ENCODE measurements around the gene DOCK3.
"Not testable (repeated sequence)": the region's sequence is repeated elsewhere in the genome, so short reads cannot be mapped to it uniquely, and the experiment has no call there.

DOCK3 gene

DNA sequence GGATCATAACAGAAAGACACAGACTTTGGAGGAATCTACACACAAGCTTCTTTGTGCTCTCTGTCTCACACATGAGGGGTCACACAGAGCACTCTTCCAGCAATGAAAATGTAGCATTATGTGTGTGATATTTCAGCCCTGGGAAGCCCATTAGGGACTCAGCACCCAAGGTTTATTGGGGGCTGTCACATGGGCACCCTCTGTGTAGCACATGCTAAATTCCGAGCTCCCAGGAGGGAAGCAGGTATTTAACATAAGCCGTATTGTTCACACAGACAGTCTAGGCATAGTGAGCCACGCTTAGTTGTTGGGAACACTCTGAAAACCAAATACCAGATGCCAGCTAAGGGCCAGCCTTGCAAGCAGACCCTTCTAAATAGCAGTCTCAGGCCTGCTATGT, 448.8 kb downstream of the DOCK3 start:
- DNase-seq, result no peak

DNA sequence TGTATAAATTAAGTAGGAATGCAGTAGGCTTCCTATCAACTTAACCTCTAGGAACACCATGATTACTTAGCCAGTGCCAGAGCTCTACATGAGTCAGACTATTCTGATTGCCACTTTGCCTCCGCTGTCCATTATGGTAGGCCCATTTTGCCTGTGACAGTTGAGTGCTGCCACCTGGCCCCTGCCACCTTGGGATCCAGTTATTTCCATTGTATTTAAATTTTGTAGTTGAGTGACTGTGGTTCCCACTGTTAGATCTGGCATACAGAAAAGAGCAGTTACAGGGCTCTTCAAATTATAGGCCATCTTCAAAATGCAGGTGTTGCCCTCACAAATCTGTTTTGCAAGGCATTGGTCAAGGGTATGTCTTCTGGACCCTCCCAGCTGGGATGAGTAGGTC, 456.9 kb downstream of the DOCK3 start:
- DNase-seq, result not testable (repeated sequence)

DNA sequence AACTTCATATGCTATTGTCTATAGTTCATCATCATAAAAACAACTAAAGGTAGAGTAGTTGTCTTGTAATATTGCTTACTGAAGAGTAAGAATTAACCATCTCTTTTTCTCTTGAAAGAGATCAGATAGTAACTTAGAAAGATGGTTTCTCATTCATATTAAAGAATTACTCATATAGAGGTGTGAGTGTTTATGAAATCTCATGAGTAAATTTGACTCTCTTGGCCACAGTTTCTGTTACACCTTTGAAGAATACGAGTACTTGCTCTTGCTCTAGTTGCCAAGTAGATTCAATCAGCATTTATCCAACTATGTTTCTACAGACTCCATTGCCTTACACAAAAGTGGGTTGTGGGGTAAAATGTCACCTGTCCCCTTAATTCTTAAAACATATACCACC, 463.0 kb downstream of the DOCK3 start:
- DNase-seq, result no peak

DNA sequence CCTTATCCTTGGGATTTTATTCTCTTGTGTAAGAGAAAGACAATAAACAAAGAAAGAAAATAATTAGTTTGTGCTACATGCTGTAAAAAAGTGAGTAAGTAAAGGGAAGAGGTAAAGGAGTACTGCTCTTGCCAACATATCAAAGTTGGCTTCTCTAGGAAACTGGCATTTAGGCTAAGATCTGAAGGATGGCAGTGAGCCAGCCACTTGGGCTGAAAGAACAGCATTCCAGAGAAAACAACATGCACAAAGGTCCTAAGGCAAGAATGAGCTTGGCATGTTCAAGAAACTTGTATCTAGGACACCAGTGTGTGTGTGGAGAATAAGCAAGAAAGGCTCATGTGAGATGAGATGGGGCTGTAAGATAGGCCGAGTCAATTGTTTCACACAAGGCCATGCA, 464.9 kb downstream of the DOCK3 start:
- no peak for DNase-seq

DNA sequence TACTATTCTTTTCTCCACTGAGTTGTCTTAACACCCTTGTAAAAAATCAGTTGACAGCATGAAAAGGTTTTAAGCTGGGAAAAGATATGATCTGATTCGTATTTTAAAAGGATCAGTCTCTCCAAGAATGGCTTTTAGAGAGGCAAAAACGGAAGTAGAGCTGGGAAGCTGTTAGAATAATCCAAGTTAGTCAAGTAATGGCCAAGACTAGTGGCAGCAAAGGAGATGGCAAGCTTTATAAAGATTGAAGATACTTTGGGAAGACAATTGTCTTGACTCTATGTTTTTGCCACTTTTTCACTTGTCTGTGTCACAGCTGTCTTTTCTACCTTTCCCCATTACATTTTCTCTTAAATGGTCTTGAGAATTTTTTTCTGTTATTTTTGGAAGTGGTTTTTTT, 466.8 kb downstream of the DOCK3 start:
- DNase-seq, result no peak

DNA sequence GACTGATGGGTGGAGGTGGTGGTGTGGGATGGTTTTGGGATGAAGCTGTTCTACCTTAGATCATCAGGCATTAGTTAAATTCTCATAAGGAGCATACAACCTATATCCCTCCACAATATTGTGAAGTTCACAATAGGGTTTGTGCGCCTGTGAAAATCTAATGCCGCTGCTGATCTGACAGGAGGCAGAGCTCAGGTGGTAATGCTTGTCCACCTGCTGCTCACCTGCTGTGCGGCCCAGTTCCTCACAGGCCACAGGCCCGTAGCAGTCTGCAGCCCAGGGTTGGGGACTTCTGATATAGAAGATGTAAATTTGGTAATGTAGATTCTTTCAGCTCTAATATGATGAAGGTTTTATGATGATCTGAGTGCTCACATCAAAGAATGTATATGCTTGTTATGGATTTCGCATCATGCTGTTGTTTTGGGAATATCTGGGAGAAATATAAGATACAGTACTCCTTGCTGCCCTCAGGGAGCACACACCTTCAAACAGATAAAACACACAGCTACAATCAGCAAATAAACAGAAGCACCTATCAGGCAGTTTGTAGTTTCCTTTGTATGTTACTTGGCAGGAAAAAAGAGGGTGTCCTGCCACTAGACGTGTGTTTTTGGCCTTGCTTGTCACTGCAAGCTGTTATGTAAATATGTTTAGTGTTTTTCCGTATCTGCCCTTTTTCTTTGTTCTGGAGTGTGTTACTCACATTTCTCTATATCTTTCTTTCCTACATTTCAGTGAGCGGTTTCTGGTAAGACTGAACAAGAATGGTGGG, 471.3 kb downstream of the DOCK3 start:
- no peak for DNase-seq

DNA sequence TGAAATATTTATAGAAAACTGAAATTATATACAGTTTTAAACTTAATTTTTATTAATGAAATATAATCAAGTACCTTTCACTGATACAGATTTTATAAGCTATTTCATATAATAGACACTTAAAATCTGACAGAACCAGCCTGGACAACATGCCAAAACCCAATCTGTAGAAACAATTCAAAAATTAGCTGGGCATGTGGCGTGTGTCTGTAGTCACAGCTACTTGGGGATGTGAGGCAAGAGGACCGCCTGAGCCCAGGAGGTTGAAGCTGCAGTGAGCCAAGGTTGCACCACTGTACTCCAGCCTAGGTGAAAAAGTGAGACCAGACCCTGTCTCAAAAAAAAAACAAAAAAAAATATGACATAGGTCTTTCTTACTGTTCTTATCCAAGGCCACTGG, 472.1 kb downstream of the DOCK3 start:
- DNase-seq, result no peak

DNA sequence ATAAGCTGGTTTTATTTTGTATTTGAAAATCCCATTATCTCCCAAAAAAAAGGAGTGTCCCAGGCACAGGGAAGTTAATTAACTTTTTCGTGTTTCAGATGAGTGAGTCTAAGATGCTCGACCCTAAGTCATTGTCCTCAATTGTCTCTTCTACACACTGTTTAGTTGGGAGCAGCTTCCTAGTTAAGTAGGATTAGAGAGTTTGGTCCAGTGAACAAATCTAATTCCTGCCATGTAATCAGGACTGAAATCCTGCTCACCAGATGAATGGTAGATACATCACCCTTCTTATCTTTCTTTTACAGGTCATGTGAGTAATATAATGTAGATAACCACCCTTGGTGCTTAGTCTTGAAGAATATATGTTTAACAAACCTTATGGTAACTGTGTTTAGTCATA, 481.4 kb downstream of the DOCK3 start:
- no peak for DNase-seq

DNA sequence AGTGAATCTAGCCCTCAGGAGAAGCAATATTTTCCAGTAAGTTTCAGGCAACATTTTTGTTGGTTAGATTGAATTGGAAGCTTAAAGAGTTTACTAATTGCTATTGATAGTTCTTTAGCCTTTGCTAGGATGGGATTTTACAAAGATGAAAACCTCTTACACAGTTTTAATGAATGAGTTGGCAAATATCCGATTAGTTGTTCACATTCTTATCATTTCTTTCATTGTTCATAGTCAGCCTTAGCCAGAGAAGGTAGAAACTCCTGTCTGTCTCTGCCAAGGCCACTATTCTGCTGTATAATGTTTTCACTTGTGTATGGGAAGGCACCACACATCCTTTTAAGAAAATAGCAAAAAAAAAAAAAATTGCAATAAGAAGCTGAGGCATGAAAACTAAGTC, 488.3 kb downstream of the DOCK3 start:
- no peak for DNase-seq

DNA sequence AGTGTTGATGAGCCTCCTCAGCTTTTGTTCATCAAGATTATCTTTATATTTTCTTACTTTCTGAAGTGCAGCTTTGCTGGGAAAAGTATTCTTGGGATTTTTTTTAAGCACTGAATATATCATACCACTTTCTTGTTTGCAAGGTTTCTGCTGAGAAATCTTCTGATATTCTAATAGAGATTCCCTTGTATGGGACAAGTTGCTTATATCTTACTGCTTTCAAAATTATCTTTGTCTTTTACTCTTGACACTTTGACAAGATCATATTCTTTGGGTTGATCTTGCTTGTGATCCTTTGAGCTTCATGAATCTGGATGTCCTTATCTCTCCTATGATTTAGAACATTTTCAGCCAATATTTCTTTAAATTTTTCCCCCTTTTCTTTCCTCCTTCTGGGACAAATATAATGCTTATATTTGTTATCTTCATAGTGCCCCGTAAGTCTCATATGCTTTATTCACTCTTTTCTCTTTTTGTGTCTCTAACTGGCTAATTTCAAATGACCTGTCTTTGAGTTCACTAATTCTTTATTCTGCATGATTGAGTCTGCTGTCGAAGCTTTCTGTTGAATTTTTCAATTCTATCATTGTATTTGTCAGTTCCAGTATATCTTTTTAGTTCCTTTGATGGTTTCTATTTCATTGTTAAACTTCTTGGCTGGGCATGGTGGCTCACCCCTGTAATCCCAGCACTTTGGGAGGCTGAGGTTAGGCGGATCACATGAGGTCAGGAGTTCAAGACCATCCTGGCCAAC, 499.0 kb downstream of the DOCK3 start:
- no peak for DNase-seq

DNA sequence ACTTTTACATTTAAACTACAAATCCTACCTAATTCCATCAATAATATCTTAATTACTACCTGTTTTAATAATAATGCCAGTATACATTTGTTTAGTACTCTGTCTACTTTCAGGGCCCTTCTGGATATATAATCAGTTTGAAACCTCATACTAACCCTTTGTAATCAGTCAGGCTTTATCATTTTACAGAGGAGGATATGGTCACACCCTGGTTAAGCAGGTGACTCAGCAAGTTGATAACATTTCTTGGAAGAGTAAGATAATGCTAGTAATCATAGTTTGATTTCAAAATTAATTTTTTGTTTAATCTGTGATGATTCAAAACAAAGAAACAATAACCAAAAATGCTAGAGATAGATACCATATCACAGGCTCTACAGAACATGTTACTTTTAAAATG, 502.2 kb downstream of the DOCK3 start:
- peak; percentile 32 for DNase-seq

DNA sequence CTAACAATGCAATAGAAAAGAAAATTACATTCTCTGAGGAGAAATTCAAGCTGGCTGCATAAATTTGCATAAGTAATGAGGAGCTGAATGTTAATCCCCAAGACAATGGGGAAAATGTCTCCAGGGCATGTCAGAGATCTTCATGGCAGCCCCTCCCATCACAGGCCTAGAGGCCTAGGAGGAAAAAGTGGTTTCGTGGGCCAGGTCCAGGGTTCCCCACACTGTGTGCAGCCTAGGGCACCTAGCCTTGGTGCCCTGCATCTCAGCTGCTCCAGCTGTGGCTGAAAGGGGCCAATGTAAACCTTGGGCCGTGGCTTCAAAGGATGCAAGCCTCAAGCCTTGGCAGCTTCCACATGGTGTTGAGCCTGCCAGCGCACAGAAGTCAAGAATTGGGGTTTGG, 511.7 kb downstream of the DOCK3 start:
- not testable (repeated sequence) for DNase-seq

DNA sequence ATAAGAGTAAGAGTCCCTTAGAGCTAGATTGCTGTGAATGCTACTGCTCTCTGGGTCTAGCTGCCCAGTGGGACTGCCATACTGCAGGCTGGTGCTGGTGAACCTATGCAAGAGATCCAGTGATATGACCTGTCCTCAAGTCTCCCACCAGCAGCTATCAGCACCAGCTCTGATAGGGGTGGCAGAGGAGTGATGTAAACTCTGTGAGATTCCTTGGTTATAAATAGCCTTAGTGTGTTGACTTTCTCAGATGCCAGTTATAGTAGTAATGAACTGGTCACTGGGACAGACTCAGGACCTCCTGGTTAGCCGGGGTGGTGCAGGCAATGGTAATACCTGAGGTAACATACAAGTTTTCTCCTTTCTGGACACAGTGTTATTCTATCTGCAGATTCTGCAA, 515.5 kb downstream of the DOCK3 start:
- DNase-seq, result no peak

DNA sequence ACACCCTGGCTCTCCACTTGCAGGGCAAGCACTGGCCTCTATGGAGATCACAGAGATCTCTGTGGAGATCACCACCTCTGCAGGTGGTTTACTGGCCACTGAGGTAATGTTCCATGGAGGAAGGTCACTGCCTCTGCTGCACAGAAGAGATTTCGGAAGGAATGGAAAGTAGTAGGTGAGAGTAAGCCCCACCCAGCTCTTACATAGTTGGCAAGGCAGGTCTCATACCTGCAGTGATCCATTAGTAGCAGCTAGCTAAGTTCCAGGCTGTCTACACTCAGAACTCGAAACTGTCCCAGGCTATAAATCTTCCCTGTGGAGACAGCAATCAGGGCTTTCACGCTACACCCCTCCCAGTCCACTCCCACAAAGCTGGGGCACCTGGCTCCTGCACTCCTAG, 516.1 kb downstream of the DOCK3 start:
- DNase-seq, result no peak

DNA sequence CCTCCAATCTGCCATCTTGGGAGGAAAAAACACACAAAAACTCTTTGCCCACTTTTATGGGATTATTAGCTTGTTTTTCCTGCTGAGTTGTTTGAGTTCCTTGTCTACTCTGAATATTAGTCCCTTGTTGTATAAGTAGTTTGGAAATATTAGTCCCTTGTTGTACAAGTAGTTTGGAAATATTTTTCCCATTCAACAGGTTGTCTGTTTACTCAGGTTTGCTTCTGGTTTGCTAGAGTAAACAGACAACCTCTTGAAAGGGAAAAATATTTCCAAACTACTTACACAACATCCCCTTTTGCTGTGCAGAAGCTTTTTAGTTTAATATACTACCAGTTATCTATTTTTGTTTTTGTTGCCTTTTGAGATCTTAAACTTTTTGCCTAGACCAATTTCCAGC, 517.0 kb downstream of the DOCK3 start:
- no peak for DNase-seq

DNA sequence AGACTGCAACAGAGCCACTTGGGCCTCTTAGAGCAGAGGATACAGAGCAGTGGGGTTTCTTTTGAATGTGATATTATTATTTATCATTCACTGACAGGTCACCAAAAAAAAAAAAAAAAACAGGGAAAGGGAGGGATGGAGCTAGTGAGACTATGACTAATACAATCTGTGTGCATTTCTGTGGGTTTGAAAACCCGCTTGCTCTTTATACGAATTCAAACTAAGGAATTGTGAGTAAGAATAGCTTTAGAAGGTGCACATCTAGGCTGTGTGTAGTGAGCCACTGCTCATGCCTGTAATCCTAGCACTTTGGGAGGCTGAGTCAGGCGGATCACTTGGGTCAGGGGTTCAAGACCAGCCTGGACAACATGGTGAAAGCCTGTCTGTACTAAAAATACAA, 523.8 kb downstream of the DOCK3 start:
- DNase-seq, result no peak

DNA sequence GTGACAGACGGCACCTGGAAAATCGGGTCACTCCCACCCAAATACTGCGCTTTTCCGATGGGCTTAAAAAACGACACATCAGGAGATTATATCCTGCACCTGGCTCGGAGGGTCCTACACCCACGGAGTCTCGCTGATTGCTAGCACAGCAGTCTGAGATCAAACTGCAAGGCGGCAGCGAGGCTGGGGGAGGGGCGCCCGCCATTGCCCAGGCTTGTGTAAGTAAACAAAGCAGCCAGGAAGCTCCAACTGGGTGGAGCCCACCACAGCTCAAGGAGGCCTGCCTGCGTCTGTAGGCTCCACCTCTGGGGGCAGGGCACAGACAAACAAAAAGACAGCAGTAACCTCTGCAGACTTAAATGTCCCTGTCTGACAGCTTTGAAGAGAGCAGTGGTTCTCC, 524.6 kb downstream of the DOCK3 start:
- not testable (repeated sequence) for DNase-seq

DNA sequence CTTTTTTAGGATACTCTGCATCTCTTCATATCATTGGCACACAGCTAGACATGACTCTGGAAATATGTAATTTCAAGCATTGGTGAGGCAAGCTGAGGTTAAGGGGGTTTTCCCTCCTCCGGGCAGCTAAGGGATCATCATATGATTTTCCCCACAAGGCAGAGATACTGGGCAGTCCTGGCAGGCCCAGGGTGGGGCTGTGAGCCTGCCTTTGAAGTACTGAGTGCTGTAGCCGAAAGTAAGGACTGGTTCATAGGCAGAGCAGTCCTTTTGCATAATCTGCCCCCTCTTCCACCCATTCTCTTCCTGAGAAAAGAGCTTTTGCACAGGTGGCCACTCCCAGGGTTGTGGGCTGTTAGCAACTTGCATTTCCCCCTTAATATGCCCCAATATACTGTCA, 541.6 kb downstream of the DOCK3 start:
- no peak for DNase-seq

DNA sequence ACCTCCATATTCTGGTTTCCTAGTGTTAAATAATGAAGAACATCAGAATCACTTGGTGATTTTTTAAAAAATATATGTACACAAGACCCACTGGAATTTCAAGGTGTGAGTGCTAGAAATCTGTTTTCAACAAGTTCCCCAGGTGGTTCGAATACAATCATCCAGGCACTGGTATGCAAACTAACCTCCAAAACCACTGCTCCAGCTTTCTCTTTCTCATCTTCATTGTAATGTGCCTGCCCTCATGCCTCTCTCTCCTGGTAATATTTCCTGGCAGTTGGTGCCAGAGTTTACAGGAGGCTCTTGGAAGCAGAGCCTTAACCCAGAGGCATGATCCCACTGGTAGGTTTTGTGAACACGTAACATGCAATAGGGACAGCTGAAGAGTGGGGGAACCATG, 547.2 kb downstream of the DOCK3 start:
- DNase-seq, result no peak

DNA sequence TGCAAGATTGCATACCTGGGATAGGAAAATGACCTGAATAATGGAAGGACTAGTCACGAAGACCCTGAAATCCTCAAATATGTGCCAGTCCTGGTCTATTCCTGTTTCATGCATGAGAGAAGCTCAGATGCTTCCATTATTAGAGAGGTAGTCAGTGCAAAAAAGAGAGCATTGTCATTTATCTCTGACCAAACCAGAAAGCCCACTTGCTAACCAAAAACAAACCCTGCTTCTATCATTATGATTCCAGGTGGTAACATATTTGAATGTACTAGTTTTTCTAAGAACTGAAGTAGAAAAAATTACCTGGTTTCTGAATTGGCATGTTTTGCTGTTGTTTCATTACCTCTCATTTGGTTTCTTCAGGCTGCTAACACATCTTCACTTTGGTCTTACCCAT, 549.6 kb downstream of the DOCK3 start:
- DNase-seq, result no peak

DNA sequence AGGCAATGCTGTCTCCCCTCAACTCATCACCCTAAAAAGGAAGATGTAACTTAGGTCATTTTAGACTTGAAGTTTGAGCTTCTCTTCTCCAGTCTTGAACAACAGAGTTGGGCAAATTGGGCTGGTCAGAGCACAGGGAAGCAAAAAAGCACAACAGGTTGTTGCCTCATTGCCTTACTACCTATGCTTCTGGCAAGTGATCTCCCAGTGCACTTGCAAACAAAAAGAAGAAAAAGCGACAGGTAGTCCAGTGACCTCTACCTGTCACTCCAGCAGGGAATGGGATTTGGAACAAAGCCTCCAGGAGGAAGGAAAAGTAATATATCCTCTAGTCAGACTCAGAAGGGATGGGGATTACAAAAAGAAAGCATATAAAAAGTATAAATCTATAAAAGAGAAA, 550.1 kb downstream of the DOCK3 start:
- DNase-seq, result no peak

DNA sequence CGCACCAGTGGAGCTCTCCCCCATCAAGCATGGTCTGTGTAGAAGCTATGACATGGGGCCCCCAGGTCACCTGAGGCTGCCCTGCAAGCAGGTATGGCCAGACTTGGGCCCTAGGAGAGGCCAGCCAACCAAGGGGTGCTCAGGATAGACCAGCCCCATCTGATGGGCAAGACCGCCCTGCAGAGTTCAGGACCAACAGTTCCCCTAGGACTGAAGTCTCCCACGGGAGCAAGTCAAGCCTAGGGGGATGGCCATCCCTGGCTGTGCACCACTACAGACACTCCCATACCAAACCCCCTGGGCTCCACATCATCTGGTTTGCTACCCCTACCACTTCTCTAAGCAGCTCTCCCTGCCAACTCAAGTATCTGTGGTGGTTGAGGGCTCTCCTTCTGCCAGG, 568.2 kb downstream of the DOCK3 start:
- DNase-seq, result no peak

DNA sequence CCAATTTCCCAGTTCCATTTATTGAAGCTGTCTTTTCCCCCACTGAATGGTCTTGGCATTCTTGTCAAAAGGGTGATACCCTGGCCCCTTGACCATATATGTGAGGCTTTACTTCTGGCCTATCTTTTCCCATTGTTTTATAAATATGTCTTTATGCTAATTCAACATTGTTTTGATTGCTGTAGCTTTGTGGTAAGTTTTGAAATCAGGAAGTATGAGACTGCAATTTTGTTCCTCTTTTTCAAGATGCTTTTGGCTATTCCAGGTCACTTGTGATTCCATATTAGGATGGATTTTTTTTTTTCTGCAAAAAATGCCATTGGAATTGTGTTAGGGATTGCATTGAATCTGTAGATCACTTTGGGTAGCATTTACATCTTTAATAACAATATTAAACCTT, 569.2 kb downstream of the DOCK3 start:
- peak; percentile 3 for DNase-seq

DNA sequence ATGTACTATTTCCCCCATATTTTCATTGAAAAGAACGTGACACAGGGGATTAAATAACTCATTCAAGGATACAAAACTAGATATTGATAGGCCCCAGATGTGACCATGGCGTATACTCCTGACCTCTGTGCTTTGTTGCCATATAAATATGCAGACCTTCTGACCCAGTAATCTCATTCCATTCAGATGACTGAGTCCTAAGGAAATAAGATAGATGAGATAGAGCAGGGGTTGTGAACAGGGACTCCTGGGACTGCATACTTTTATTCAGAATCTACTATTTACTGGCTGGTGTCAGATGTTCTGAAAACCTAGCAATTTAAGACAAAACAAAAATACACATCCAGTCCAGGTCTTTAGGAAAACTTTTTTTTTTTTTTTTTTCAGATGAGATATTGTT, 571.1 kb downstream of the DOCK3 start:
- no peak for DNase-seq

DNA sequence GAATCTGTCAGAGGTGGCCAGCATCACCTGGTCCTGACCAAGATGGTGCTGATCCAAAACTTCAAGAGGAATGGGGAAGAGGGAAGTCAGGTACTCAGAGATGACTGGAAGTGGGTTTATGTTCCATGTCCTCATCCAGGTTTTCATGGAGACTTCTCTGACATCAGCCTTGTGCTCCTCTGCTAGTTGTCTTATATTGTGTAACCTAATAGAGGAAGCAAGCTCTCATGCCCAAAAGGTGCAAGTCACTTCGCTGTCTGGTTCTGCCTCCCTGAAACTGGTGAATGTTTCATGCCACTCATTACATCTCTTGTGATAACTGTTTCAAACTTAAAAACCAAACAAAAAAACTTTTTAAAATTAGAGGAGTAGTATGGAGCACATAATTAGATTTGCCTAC, 583.1 kb downstream of the DOCK3 start:
- DNase-seq, result no peak

All from hematopoietic multipotent progenitor cell treated with erythropoietin and hydrocortisone succinate and interleukin-3 and kit ligand, for 8 days (in vitro differentiated cells).